Calu3 (cell line): Measurements from ENCODE around the gene NKIRAS2. TPM values are rescaled to one million over a fixed set of nuclear protein-coding genes. Genes with fewer than 3 reads are reported as not detected.

Source experiments
- BruUV-seq: library from RNA; stranded (reverse); fragments of 400-500 nt; replicated peaks from 2 replicates; lab custom pipeline; 2021; lab: Mats Ljungman, UMichigan
- CTCF ChIA-PET: fragments of 300-600 bp; sonication (Branson Sonifier 250); formaldehyde crosslinking; loops from one replicate; lab custom pipeline; 2022; ENCODE audit warnings: antibody characterized with exemption; lab: Charles Lee
- DNase-seq: peaks from one replicate; pipeline ENCODE4 v3.0.0; 2022
- H3K27ac Mint-ChIP-seq: one replicate; pipeline ENCODE4 v1.8.0; 2022; ENCODE audit warnings: mixed read lengths; ENCODE audit not compliant: unreplicated experiment
- H3K27me3 Mint-ChIP-seq: one replicate; pipeline ENCODE4 v1.8.0; 2022; ENCODE audit warnings: mixed read lengths; ENCODE audit not compliant: unreplicated experiment
- H3K36me3 Mint-ChIP-seq: one replicate; pipeline ENCODE4 v1.8.0; 2022; ENCODE audit warnings: mild to moderate bottlenecking, moderate library complexity, mixed read lengths; ENCODE audit not compliant: insufficient read depth, unreplicated experiment
- H3K4me1 Mint-ChIP-seq: one replicate; pipeline ENCODE4 v1.8.0; 2022; ENCODE audit warnings: mild to moderate bottlenecking, low read depth, mixed read lengths; ENCODE audit not compliant: unreplicated experiment
- H3K4me3 Mint-ChIP-seq: one replicate; pipeline ENCODE4 v1.8.0; 2022; ENCODE audit warnings: mild to moderate bottlenecking, low read depth, moderate library complexity, mixed read lengths; ENCODE audit not compliant: unreplicated experiment
- H3K9me3 Mint-ChIP-seq: one replicate; pipeline ENCODE4 v1.8.0; 2022; ENCODE audit warnings: low read depth, mixed read lengths; ENCODE audit not compliant: unreplicated experiment
- CTCF ChIP-seq: fragments of 200-600 bp; IDR thresholded peaks from one replicate; pipeline ENCODE4 v1.8.0; 2022; ENCODE audit warnings: antibody characterized with exemption; ENCODE audit not compliant: unreplicated experiment
- intact Hi-C: fragments of 100-400 bp; cut with micrococcal nuclease; formaldehyde crosslinking; loops from one replicate; pipeline ENCODE4 v1.10.0; 2022; ENCODE audit not compliant: unreplicated experiment
- total RNA-seq: library from RNA; stranded (reverse); gene quantifications from 2 replicates; pipeline ENCODE4 v1.2.3, GENCODE V29; 2022

NKIRAS2 gene
- total RNA-seq, 1 experiment from 2014 or later, result 55.7 TPM

DNA sequence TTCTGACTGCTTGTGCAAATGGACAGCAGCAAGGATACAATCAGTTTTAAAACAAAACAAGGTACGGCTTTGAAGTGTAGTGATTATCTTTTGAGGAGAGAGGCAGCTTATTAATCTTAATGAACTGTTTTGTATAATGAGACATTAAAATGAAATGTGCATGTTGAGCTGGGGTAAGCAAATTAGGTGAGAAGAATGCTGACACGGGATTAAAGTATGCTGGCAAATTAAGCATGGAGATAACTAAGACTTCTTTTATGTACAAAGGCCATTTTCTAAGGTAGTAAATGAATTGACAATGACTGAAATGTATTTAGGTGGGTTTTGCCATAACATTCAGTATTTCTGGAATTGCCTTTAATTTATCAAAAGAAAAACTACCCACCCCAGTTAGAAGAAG, 21.4 kb upstream of the NKIRAS2 start:
- H3K36me3 Mint-ChIP-seq, result peaks cover 88% of the 10 kb centered on the region

DNA sequence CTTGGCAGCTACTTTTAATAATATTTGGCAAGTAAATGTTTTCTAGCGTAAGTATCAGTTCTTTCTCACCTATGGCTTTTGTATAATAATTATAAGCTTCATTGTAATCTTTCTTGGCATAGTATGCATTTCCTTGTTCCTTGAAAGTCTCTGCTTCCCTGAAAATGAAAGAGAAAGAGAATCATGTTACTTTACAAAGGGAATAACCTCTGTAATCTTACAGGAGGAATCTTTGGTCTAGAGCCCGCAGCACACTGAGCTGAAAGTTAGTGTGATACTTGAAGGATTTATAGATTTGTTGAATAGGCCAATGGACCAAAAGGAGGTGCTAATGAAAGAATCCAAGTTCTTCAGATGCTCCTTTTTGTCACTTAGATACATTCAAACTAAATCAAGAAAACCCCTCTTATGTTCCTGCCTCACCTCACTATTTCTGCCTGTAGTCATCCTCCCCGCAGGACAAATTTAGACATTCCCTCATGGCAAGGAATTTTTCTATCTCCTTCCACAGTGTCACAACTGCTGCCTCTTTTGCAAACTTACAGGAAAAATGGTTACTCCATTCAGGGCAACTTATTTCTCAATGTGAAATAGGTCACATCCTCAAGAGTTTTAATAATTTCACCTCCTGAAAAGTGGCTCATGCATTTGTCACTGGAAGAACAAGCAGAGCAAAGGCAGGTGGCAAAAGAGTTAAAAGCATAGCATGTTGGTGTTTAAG, 19.3 kb upstream of the NKIRAS2 start:
- Mint-ChIP-seq H3K27ac (peak overlapping the region; percentile 29), H3K4me3 (peak overlapping the region; percentile 1), H3K36me3 (peaks cover 69% of the 10 kb centered on the region), H3K9me3 (no peaks in the 10 kb centered on the region), H3K4me1 (peaks cover 55% of the 10 kb centered on the region), H3K27me3 (no peaks in the 10 kb centered on the region)
- no TSS peak for BruUV-seq
- DNase-seq, result no peak
- TF ChIP-seq CTCF, result no peak
- intact Hi-C loops, result no loop called here
- CTCF ChIA-PET, result interaction anchor here (0.7 to 5.8 kb wide), 4 partner anchors 9 to 19 kb away, joined by 3 to 38 read pairs (median 4); partner anchors contain the start of genes DNAJC7 and NKIRAS2

More for the DNA sequence above, 21.4 kb upstream of the NKIRAS2 start:
- no peak for TF ChIP-seq CTCF
- no TSS peak for BruUV-seq
- H3K4me3 Mint-ChIP-seq, result no peak overlapping the region
- H3K27me3 Mint-ChIP-seq, result no peaks in the 10 kb centered on the region
- H3K9me3 Mint-ChIP-seq, result no peaks in the 10 kb centered on the region
- DNase-seq, result no peak
- peaks cover 35% of the 10 kb centered on the region for H3K4me1 Mint-ChIP-seq
- intact Hi-C loops, result no loop called here
- CTCF ChIA-PET, result interaction anchor here (0.6 kb wide), 2 partner anchors 40 to 335 kb away, joined by 3 to 4 read pairs; no protein-coding TSS in a partner anchor
- H3K27ac Mint-ChIP-seq, result peak overlapping the region; percentile 35

DNA sequence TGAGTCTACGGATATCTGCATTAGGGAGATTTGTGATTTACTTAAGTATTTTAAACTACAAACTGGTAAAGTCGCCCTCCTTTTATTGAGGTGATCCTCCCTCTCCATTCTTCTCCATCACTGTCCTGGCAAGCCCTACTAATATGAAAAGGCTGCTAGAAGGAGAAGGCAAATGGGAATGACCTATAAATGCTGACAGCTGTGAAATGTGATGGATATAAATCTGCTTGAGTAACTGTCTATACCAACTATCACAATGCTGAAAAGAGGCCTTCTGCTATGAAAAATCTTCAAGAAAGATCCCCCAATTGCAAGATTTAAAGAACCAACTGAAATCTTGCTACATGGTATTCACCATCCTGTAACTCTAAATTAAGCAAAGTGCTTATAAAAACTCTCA, 18.2 kb upstream of the NKIRAS2 start:
- CTCF ChIA-PET, result interaction anchor here (1.5 to 5.8 kb wide), 2 partner anchors 12 to 15 kb away, joined by 3 to 38 read pairs; partner anchors contain the start of gene DNAJC7
- no peak for TF ChIP-seq CTCF
- intact Hi-C loops, result no loop called here
- no TSS peak for BruUV-seq
- DNase-seq, result no peak
- Mint-ChIP-seq H3K36me3 (peaks cover 58% of the 10 kb centered on the region), H3K4me1 (peaks cover 56% of the 10 kb centered on the region), H3K4me3 (peak overlapping the region; percentile 70), H3K9me3 (no peaks in the 10 kb centered on the region), H3K27ac (peak overlapping the region; percentile 88), H3K27me3 (no peaks in the 10 kb centered on the region)

DNA sequence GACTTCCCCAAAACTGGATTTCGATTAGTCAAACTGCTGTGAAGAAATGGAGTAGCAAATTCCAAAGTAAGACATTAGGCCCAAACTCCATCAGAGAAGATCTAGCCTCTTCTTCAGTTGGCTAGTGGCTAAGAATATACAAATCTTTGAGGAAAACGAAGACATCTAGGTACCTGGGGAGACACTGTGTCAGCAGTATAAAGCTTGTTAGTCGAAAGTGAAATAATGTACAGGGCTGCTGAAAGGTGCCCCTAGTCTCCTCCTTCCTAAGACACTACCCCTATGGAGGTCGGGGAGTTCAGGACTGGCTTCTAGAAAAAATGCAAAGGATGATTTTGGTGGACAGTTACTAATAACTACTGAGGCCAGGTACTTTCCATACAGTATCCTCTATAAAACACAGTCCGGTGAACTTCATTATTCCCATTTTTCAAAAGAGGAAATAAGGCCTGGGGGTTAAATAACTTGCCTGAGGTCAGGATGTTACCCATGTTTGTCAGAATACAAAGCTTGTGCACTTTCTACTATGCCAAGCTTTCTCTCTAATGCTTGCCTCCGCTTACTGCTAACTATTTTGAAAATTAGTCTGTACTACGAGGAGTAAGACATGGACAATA, 17.6 kb upstream of the NKIRAS2 start:
- intact Hi-C loops, result no loop called here
- H3K9me3 Mint-ChIP-seq, result no peaks in the 10 kb centered on the region
- peak overlapping the region; percentile 88 for H3K27ac Mint-ChIP-seq
- no TSS peak for BruUV-seq
- peaks cover 62% of the 10 kb centered on the region for H3K4me1 Mint-ChIP-seq
- H3K36me3 Mint-ChIP-seq, result peaks cover 57% of the 10 kb centered on the region
- no peak for TF ChIP-seq CTCF
- no peak for DNase-seq
- CTCF ChIA-PET, result interaction anchor here (0.6 to 5.8 kb wide), 13 partner anchors 11 to 357 kb away, joined by 3 to 38 read pairs (median 4); partner anchors contain the start of genes CNP, DHX58, DNAJC7 and NKIRAS2
- peak overlapping the region; percentile 70 for H3K4me3 Mint-ChIP-seq
- H3K27me3 Mint-ChIP-seq, result no peaks in the 10 kb centered on the region
